ENCODE measurements around the gene PREP. TPM values are rescaled to one million over a fixed set of nuclear protein-coding genes. Genes with fewer than 3 reads are reported as not detected.

PREP gene
- total RNA-seq, 1 experiment from 2014 or later = 35.8 TPM

GRCh38 chr6:105373481-105373880 lies 29.4 kb downstream of the PREP start:
- no peaks in the 10 kb centered on the region for H3K27me3 ChIP-seq (ENCODE audit: insufficient read depth, low read depth)
- peak overlapping the region; percentile 6; the same call in 1 of the 2 replicates for H3K4me3 ChIP-seq
- H2AFZ ChIP-seq = no peak overlapping the region
- POLR2A ChIA-PET (ENCODE audit: unreplicated experiment) = interaction anchor here (0.6 to 0.7 kb wide), 2 partner anchors 29 to 406 kb away, joined by 8 to 29 read pairs; partner anchors contain the start of gene PREP
- peak overlapping the region; percentile 86 for H3K27ac ChIP-seq
- H3K9me3 ChIP-seq (ENCODE audit: insufficient read depth, low read depth) = no peaks in the 10 kb centered on the region
- intact Hi-C loops (cut with micrococcal nuclease; ENCODE audit: unreplicated experiment) = no loop called here
- CTCF ChIA-PET = interaction anchor here (0.9 kb wide), 1 partner anchor 29 kb away, joined by 4 read pairs; the partner anchor contains the start of gene PREP
- peaks cover 29% of the 10 kb centered on the region for H3F3A ChIP-seq (ENCODE audit: insufficient read depth, low read depth)
- peak in 1 of 2 experiments; percentile 40 for DNase-seq
- no peaks in the 10 kb centered on the region for H4K20me1 ChIP-seq (ENCODE audit: insufficient read depth)
- H3K4me1 ChIP-seq (replicated peaks; ENCODE audit: insufficient read depth) = peaks cover 38% of the 10 kb centered on the region
- peaks cover 38% of the 10 kb centered on the region for H3K79me2 ChIP-seq (ENCODE audit: low read depth)
- peaks cover 61% of the 10 kb centered on the region for H3K36me3 ChIP-seq (ENCODE audit: low read depth)
- H3K9me2 ChIP-seq (ENCODE audit: insufficient read depth) = no peaks in the 10 kb centered on the region
- TF ChIP-seq EZH2 (IDR thresholded peaks at IDR 0.05; ENCODE audit: low read depth) (no peak), CTCF (conservative IDR thresholded peaks at IDR 0.05) (no peak)
- BruUV-seq (replicated peaks) = TSS peak; percentile 28
- H3K4me2 ChIP-seq = peak overlapping the region; percentile 49

GRCh38 chr6:105372849-105373182 lies 30.1 kb downstream of the PREP start:
- no peak overlapping the region for H2AFZ ChIP-seq
- CTCF ChIA-PET = interaction anchor here (0.9 kb wide), 1 partner anchor 30 kb away, joined by 4 read pairs; the partner anchor contains the start of gene PREP
- H3F3A ChIP-seq (ENCODE audit: insufficient read depth, low read depth) = peaks cover 29% of the 10 kb centered on the region
- intact Hi-C loops (cut with micrococcal nuclease; ENCODE audit: unreplicated experiment) = no loop called here
- H3K4me2 ChIP-seq = no peak overlapping the region; the same call in 1 of the 2 replicates
- TF ChIP-seq CTCF (conservative IDR thresholded peaks at IDR 0.05) (no peak), EZH2 (IDR thresholded peaks at IDR 0.05; ENCODE audit: low read depth) (no peak)
- H3K27ac ChIP-seq = peak overlapping the region; percentile 86
- DNase-seq = no peak
- peaks cover 38% of the 10 kb centered on the region for H3K4me1 ChIP-seq (replicated peaks; ENCODE audit: insufficient read depth)
- H3K9me3 ChIP-seq (ENCODE audit: insufficient read depth, low read depth) = no peaks in the 10 kb centered on the region
- POLR2A ChIA-PET (ENCODE audit: unreplicated experiment) = no interaction called here
- no peaks in the 10 kb centered on the region for H3K27me3 ChIP-seq (ENCODE audit: insufficient read depth, low read depth)
- no peak overlapping the region for H3K4me3 ChIP-seq
- no peaks in the 10 kb centered on the region for H3K9me2 ChIP-seq (ENCODE audit: insufficient read depth)
- BruUV-seq (replicated peaks) = no TSS peak
- H3K36me3 ChIP-seq (ENCODE audit: low read depth) = peaks cover 65% of the 10 kb centered on the region
- no peaks in the 10 kb centered on the region for H4K20me1 ChIP-seq (ENCODE audit: insufficient read depth)
- peaks cover 33% of the 10 kb centered on the region for H3K79me2 ChIP-seq (ENCODE audit: low read depth)

GRCh38 chr6:105372142-105372848 lies 30.6 kb downstream of the PREP start:
- CTCF ChIA-PET = interaction anchor here (0.6 kb wide), 1 partner anchor 60 kb away, joined by 12 read pairs; no protein-coding TSS in a partner anchor
- intact Hi-C loops (cut with micrococcal nuclease; ENCODE audit: unreplicated experiment) = no loop called here
- no peak overlapping the region for H3K4me2 ChIP-seq

More at GRCh38 chr6:105372142-105372848, 30.6 kb downstream of the PREP start:
- H4K20me1 ChIP-seq (ENCODE audit: insufficient read depth) = no peaks in the 10 kb centered on the region
- H3F3A ChIP-seq (ENCODE audit: insufficient read depth, low read depth) = peaks cover 29% of the 10 kb centered on the region
- no peak overlapping the region for H2AFZ ChIP-seq
- H3K36me3 ChIP-seq (ENCODE audit: low read depth) = peaks cover 65% of the 10 kb centered on the region
- peak overlapping the region; percentile 86; the same call in 1 of the 2 replicates for H3K27ac ChIP-seq
- no peak for DNase-seq
- POLR2A ChIA-PET (ENCODE audit: unreplicated experiment) = no interaction called here
- no TSS peak for BruUV-seq (replicated peaks)
- no peak for TF ChIP-seq EZH2 (IDR thresholded peaks at IDR 0.05; ENCODE audit: low read depth)
- peaks cover 38% of the 10 kb centered on the region for H3K4me1 ChIP-seq (replicated peaks; ENCODE audit: insufficient read depth)
- peaks cover 33% of the 10 kb centered on the region for H3K79me2 ChIP-seq (ENCODE audit: low read depth)
- H3K9me3 ChIP-seq (ENCODE audit: insufficient read depth, low read depth) = no peaks in the 10 kb centered on the region
- no peaks in the 10 kb centered on the region for H3K27me3 ChIP-seq (ENCODE audit: insufficient read depth, low read depth)
- H3K4me3 ChIP-seq = no peak overlapping the region
- no peaks in the 10 kb centered on the region for H3K9me2 ChIP-seq (ENCODE audit: insufficient read depth)

Data from PC-9 (cell line).